Measurements from ENCODE around the gene NFRKB.

DNA sequence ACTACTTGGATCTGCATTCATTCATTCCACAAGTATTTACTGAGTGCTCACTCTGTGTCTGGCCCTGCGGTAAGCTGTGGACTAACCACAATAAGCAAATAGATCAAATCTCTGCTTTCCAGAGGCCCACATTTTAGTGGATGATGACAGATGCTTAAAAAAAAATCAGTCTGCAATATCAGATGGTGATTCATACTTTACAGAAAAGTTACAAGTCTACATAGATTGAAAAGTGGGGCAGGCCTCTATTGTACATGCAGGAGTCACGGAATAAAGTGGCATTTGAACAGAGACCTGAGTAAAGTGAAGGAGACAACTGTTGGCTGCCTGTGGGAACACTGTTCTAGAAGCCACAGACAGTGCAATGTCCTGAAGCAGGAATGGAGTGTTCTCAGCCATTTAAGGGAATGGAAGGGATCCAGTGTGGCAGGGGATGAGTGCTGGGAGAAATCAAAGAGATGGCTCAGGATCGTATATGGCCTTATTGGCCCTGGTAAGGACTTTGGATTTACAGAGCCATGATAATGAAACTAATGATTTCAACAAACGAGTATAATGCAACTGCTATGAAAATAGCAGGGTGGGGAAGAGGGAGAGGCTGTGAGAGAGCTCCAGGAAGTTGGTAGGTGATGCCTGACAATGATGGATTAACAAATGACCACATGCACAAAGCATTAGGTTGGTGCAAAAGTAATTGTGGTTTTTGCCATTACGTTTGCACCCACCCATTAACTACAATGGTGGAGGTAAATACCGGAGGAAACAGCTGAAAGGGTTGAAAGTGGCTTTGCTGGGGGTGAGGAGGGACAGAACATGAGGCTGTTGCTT, 48.7 kb downstream of the NFRKB start:
- TF ChIP-seq SMC3 (conservative IDR thresholded peaks at IDR 0.05; ENCODE audit: poor library complexity) (no peak), EZH2 (IDR thresholded peaks at IDR 0.05; ENCODE audit: borderline replicate concordance, insufficient read depth, low read length, poor library complexity, severe bottlenecking) (no peak)
